Measurements from ENCODE around the gene PFKFB3. TPM values are rescaled to one million over a fixed set of nuclear protein-coding genes. Genes with fewer than 3 reads are reported as not detected.

Gene PFKFB3
- total and polyA plus RNA-seq, 9 donors, result 15.3 to 60.8 (median 40.2) TPM

GRCh38 chr10:6197321-6197720, 5.4 kb upstream of the PFKFB3 start:
- no peaks in the 10 kb centered on the region for H3K9me3 ChIP-seq
- H3K27me3 ChIP-seq, result no peaks in the 10 kb centered on the region
- H3K4me3 ChIP-seq, result no peak overlapping the region
- intact Hi-C loops (cut with DNase I), result no loop called here
- peak overlapping the region in 1 of 2 donors; percentile 23 for H3K27ac ChIP-seq
- TF ChIP-seq CTCF (IDR thresholded peaks at IDR 0.05) (no peak), EP300 (IDR thresholded peaks at IDR 0.05) (no peak), POLR2A (IDR thresholded peaks at IDR 0.05) (no peak)
- 76 to 84% (median 77%) methylated on average over 2 of the region's 2 CpGs for WGBS, 3 donors
- no peak for DNase-seq
- peaks cover 21% of the 10 kb centered on the region for H3K4me1 ChIP-seq (ENCODE audit: insufficient read depth)
- H3K36me3 ChIP-seq, result no peaks in the 10 kb centered on the region

GRCh38 chr10:6198171-6198570, 4.6 kb upstream of the PFKFB3 start:
- no peak for DNase-seq
- TF ChIP-seq EP300 (IDR thresholded peaks at IDR 0.05) (no peak), CTCF (IDR thresholded peaks at IDR 0.05) (no peak), POLR2A (IDR thresholded peaks at IDR 0.05) (no peak)
- peaks cover 18% of the 10 kb centered on the region for H3K4me1 ChIP-seq (ENCODE audit: insufficient read depth)
- H3K4me3 ChIP-seq, result no peak overlapping the region
- no peaks in the 10 kb centered on the region for H3K36me3 ChIP-seq
- H3K27me3 ChIP-seq, result no peaks in the 10 kb centered on the region
- WGBS, 3 donors, result 93 to 95% (median 94%) methylated on average over 6 of the region's 6 CpGs
- intact Hi-C loops (cut with DNase I), result no loop called here
- no peaks in the 10 kb centered on the region for H3K9me3 ChIP-seq
- peak overlapping the region in 1 of 2 donors; percentile 23 for H3K27ac ChIP-seq

- intact Hi-C loops (cut with DNase I), result no loop called here
- H3K36me3 ChIP-seq, result no peaks in the 10 kb centered on the region
- H3K4me1 ChIP-seq (ENCODE audit: insufficient read depth), result peaks cover 17% of the 10 kb centered on the region
- no peaks in the 10 kb centered on the region for H3K27me3 ChIP-seq
- TF ChIP-seq CTCF (IDR thresholded peaks at IDR 0.05) (no peak), POLR2A (IDR thresholded peaks at IDR 0.05) (no peak), EP300 (IDR thresholded peaks at IDR 0.05) (no peak)
- no peak for DNase-seq
- 87 to 91% (median 90%) methylated on average over 6 of the region's 6 CpGs for WGBS, 3 donors
- H3K4me3 ChIP-seq, result no peak overlapping the region
- H3K9me3 ChIP-seq, result no peaks in the 10 kb centered on the region
- H3K27ac ChIP-seq, result no peak overlapping the region
Observed at GRCh38 chr10:6199131-6199733, 3.5 kb upstream of the PFKFB3 start.

GRCh38 chr10:6200440-6200733, 2.3 kb upstream of the PFKFB3 start:
- Histone ChIP-seq H3K27ac (peak overlapping the region in 1 of 2 donors; percentile 89), H3K4me1 (ENCODE audit: insufficient read depth) (peaks cover 15% of the 10 kb centered on the region), H3K9me3 (no peaks in the 10 kb centered on the region), H3K27me3 (no peaks in the 10 kb centered on the region), H3K4me3 (no peak overlapping the region), H3K36me3 (no peaks in the 10 kb centered on the region)
- TF ChIP-seq POLR2A (IDR thresholded peaks at IDR 0.05) (no peak), EP300 (IDR thresholded peaks at IDR 0.05) (no peak), CTCF (IDR thresholded peaks at IDR 0.05) (no peak)
- intact Hi-C loops (cut with DNase I), result loop anchor here in 3 of 4 donors (5.0 to 10.0 kb wide), 4 partner anchors 56 to 202 kb away; no protein-coding TSS in a partner anchor
- no peak for DNase-seq
- WGBS, 3 donors, result 12 to 16% (median 13%) methylated on average over 5 to 6 of the region's 6 CpGs
